Measurements from ENCODE around the gene RPS21.

Gene RPS21

GRCh38 chr20:62386383-62387218, at the start of gene RPS21:
Gene RPS21 (plus strand): TSS chr20:62387103. CDS start chr20:62387339, 236 bp downstream.
- TF ChIP-seq CTCF (IDR thresholded peaks at IDR 0.05; ENCODE audit: low read depth, low read length, missing control alignments): no peak
- peak within 1 kb of the TSS; percentile 80 for H3K4me3 ChIP-seq (ENCODE audit: low read depth, low read length)
- peak; percentile 70 for DNase-seq (ENCODE audit: low read depth)
- in situ Hi-C loops (cut with HindIII; ENCODE audit: low sequenced_read_pairs): loop anchor here (25.0 kb wide), 1 partner anchor 99 kb away; no protein-coding TSS in a partner anchor

- TF ChIP-seq CTCF (IDR thresholded peaks at IDR 0.05; ENCODE audit: low read depth, low read length, missing control alignments): no peak
- no peak for DNase-seq (ENCODE audit: low read depth)
- in situ Hi-C loops (cut with HindIII; ENCODE audit: low sequenced_read_pairs): no loop called here
- H3K4me3 ChIP-seq (ENCODE audit: low read depth, low read length): no peak overlapping the region
Observed at GRCh38 chr20:62337558-62338293, 49.2 kb upstream of the RPS21 start.

GRCh38 chr20:62338294-62338620, 48.6 kb upstream of the RPS21 start:
- no peak overlapping the region for H3K4me3 ChIP-seq (ENCODE audit: low read depth, low read length)
- in situ Hi-C loops (cut with HindIII; ENCODE audit: low sequenced_read_pairs): no loop called here
- TF ChIP-seq CTCF (IDR thresholded peaks at IDR 0.05; ENCODE audit: low read depth, low read length, missing control alignments): no peak
- DNase-seq (ENCODE audit: low read depth): no peak

GRCh38 chr20:62339647-62340062, 47.2 kb upstream of the RPS21 start:
- no peak overlapping the region for H3K4me3 ChIP-seq (ENCODE audit: low read depth, low read length)
- in situ Hi-C loops (cut with HindIII; ENCODE audit: low sequenced_read_pairs): no loop called here
- no peak for TF ChIP-seq CTCF (IDR thresholded peaks at IDR 0.05; ENCODE audit: low read depth, low read length, missing control alignments)
- DNase-seq (ENCODE audit: low read depth): no peak

GRCh38 chr20:62342910-62343309, 44.0 kb upstream of the RPS21 start:
- H3K4me3 ChIP-seq (ENCODE audit: low read depth, low read length): no peak overlapping the region
- in situ Hi-C loops (cut with HindIII; ENCODE audit: low sequenced_read_pairs): no loop called here
- TF ChIP-seq CTCF (IDR thresholded peaks at IDR 0.05; ENCODE audit: low read depth, low read length, missing control alignments): no peak
- DNase-seq (ENCODE audit: low read depth): no peak

GRCh38 chr20:62344092-62344491, 42.8 kb upstream of the RPS21 start:
- H3K4me3 ChIP-seq (ENCODE audit: low read depth, low read length): no peak overlapping the region
- TF ChIP-seq CTCF (IDR thresholded peaks at IDR 0.05; ENCODE audit: low read depth, low read length, missing control alignments): no peak
- DNase-seq (ENCODE audit: low read depth): no peak
- in situ Hi-C loops (cut with HindIII; ENCODE audit: low sequenced_read_pairs): no loop called here
